ENCODE data around the gene BTD.

The BTD gene

DNA sequence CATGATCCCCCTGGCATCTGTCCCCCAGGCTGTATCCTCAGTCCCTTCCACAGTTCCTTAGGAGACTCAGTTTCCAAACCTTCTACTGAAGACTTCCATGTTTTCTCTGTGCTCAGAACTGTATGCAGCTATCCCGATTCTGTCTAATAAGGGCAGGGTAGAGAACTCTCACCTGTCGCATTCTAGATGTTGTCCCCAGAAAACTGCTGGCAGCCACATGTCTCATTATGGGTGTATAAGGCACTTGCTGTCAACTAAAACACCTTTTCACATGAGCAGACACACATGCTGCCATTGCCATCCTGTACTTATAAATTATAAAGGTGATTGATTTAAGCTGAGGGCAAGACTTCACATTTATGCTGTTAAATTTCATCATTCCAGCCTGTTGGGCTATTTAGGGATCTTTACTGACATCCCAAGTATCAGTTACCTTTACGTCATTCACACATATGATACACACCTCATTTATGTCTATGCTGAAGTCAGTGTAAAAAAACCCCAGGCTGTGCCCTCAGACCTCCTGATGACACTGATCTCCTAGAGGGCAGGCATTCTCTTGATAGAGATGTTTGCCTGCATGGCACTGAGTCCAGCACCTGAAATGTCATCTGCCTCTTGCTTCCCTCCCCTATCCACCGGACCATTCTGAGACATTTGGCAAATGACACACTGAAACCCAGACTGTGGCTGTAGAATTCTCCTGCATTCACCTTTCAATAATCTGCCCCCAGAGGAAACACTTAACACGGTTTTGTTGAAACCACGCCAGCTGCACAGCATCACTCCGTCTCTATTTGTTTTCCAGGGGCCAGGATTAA, 35.8 kb downstream of the BTD start:
- DNase-seq: no peak

DNA sequence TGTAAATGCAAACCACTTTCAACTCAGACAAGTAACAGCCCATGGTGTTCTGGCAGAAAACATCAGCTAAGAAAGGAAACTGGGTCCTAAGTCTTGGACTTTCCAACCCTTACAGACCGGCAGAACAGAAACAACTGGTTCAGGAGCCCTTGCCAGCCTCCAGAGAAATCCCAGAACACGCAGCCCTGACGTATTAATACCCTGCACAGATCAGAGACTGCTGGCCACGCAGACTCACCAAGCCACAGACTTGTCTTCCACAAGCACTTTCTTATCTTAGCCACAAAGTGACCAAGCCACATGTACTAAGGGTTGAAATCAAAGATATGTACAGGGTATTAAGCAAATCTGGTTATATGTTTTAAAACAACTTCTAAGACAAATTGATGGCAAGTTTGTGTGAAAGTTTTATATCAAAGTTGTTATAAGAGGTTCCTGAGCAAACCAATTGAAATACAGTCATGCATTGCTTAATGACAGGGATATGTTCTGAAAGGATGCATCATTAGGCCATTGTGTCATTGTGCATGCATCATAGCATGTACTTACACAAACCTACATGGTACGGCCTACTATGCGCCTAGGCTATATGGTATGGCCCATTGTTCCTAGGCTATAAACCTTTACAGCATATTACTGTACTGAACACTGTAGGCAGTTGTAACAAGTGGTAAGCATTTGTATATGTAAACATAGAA, 36.8 kb downstream of the BTD start:
- DNase-seq: no peak

DNA sequence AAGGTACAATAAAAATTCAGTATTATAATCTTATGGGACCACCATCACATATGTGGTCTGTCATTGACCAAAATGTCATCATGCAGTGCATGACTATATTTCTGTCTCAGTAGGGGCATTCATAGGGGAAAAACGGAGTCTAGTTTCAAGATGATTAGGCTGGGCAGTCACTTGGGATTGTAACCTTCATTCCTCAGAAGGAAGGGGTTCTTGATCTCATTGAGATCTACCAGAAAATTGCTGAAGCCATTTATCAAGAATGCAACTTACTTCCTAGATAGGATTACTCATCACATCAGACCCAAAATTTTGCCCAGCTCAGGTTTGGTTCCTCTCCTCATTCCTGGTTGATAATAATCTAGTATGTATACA, 37.3 kb downstream of the BTD start:
- no peak for DNase-seq

DNA sequence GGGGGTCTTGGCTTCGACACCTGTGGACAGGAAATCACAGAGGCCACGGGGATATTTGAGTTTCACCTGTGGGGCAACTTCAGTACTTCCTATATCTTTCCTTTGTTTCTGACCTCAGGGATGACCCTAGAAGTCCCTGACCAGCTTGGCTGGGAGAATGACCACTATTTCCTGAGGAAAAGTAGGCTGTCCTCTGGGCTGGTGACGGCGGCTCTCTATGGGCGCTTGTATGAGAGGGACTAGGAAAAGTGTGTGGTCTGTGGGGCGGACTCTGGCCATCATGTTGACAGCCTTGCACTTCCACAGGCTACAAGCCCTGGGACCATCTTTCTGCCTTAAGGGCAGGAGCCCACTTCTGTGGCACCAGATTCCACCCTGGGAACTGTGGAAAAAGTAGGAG, 43.7 kb downstream of the BTD start:
- no peak for DNase-seq

DNA sequence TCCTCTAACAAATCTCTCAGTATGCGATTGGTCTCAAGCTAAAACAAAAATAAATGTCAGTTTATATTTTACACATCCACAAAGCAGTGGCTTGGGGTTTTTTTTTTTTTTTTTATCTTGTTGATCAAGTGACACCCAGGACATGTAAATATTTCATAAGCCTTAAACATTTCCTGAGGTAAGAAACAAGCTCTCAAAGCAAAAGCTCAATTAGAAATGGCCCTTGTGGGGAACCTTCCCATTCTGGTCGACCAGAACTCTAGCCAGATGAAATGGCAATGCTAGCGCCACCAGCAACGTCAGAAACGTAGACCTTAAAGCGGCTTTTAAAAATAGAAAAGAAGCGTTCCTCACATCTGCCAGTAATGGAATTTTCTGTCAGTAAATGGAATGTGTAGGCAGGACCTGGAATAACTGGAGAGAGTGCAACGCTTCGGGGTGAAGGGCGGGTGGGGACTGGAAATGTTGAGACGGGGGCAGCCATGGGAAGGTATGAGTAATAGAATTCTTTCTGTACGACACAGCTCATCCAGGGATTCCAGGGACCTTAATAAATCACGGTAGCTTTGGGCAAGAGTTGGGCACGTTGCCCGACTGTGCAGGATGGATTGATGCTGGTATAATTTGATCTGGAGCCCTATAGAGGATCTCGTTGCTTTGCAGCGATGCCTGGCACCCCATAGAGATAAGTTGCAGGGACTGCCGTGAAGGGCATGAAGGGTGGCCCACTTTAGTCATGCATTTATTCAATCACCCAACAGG, 44.4 kb downstream of the BTD start:
- DNase-seq: no peak

DNA sequence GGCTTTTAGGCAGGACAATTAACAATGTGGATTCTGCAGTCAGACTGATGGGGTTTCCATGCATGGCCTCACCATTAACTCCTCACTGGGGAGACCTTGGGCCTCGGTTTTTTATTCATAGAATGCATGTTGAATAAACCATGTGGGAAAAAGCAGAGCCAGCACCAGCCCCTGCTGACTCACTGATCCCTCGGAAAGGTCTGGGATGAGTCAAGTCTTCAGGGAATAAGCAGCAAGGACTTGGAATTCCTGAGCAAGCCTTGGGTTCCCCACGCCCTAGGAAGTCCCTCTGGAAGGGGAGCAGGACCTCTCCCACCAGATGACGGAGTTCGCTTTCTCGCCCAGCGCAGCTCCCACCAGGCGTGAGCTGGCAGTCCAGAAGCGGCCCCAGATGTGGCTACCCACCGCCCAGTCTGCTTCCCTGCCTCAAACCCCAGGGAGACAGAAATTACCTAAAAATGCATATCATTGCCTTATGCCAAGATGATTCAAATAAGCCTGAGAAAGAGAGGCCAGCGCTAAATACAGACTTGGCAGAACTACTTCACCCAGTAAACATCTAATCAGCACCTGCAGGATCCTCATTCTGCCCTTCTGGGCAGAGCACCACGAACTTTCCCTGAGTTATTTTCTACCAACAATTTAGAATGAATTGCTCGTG, 45.4 kb downstream of the BTD start:
- no peak for DNase-seq

DNA sequence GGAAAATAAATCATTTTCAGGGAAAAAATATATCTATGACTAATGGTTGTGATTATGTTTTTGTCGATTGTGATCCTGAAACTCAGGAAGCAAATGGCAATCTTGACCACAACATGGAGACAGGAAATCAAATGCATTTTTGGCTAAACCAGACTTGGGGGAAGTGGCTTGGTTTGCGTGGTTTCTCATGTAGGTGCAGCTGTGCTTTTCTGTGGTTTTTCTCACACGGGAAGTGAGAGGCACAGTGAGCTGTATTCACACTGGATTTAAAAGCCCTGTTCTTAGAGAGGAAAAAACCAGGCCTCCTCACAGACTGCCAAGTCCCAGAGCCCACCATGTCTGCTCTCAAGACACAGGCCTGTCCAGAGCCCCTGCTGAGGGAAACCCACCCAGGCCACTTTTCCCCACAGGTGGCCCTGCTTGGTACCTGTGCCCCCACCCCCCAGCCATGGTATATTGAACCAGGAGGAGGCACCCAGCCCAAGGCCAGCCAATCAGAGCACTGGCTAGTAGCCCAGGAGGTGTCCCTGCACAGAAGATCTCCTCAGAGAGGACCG, 46.1 kb downstream of the BTD start:
- peak; percentile 79 for DNase-seq

DNA sequence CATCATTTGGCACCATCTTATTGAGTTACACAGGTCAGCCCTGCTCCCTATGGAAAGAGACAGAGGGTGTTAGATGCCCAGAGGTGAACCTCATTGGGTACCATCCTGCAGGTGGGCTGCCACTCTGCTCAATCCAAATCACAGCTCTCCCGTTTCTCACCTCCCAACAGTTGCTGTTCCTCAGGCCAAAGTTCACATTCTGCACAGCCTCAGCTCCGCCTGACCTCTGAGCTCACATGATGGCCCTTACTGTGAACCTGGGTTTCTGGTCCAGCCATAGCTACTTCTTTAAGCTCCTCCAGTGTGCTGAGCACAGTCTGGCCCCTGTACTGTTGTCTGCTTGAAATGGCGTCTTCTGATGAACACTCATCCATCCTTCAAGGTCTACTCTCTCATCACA, 47.8 kb downstream of the BTD start:
- DNase-seq: no peak

DNA sequence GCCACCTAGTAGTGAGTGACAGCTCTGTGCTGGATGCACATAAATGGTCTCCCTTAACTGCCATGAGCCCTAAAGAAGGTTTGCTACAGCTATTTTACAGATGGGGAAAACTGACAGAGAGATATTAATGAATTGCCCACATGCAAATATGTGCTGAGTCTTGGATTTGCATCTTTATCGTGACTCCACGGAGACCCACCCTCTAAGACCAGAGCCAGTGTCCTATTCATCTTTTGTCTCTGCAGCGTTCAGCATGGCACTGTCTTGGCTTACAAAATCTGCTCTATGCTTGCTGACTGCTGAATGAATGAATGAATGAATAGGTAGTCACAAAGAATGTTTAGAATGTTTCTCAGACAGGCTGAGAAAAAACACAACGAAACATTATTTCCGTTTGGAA, 48.3 kb downstream of the BTD start:
- DNase-seq: no peak

DNA sequence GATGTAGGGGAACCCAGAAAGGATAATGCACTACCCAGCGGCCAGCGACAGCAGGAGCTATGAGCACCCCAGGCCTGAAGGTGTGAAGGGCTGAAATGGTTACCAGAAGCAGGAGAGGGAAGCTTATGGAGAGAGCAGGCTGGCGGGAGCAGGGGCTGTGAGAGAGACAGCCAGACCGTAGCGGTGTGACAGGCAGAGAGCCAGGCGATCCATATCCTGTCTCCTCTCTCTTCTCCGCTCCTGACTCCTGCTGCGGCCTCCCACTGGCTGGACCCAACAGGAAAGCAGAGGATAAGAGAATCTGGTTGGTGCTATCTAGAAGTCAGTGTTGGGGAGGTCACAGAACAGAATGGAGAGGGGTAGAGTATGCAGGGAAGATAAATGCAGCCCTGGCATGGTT, 49.9 kb downstream of the BTD start:
- DNase-seq: no peak

DNA sequence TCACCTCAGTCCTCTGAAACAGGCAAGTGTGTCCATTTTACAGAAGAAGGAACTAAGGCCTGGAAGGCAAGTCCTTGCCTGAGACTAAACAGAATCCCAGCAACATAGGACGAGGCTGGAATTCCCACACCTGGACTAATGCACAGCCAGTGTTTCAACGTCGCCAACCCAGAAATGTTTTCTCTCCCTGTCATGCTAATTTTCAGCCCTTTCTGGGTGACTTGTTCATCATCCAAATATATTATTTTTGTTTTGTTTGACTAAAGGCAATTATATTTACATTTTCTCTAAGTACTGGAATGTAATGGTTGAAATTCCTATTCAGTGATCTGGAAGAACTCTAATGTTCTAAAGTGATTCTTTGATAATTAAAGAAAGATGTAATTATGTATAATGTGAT, 51.8 kb downstream of the BTD start:
- DNase-seq: no peak

DNA sequence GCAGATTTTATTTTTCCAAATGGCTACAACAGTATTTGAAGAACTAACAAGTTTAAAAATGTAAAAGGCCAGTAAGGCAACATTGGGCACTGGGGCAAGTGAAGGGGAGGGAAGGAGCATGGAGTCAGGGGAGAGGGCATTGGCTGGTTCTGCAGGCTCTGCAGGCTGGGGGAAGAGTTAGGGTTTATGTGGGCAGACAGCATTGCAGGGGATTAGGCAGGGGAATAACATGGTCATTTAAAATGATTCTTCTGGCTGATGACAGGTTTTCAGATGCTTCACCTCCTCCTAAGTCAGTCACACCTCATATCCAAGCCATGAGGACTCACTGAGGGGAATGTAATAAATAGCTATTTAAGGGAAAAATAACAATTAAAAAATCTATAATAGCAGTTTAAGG, 52.6 kb downstream of the BTD start:
- DNase-seq: no peak

DNA sequence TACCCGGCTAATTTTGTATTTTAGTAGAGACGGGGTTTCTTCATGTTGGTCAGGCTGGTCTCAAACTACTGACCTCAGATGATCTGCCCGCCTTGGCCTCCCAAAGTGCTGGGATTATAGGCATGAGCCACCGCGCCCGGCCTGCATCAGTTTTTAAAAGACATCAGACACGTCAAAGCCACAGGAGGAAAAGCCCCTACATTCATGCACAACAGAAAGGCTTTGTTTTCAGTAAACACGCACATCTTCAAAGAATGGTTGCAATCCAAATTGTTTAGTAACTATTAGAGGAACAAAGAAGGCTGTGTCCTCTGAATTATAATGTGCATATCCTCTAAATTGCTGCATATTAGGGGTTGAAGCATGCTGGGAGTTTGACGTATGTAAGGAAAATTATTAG, 53.3 kb downstream of the BTD start:
- no peak for DNase-seq

DNA sequence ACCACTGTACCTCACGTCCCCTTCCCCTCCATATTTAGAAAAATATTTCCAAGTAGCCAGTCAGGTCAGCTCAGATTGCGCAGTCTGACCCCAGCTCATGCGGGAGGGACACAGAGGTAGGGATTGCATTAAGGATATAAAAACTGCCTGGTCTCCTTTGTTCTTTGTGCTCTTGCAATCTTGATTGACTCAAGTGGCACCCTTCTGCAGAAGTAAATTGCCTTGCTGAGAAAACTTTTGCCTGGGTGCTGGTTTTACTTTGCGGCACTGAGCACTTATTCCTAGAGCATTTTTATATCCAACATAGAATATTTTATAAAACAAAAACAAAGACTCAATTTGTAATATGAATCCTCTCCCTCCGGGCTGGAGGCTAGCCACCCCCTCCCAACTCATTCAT, 54.8 kb downstream of the BTD start:
- DNase-seq: no peak

DNA sequence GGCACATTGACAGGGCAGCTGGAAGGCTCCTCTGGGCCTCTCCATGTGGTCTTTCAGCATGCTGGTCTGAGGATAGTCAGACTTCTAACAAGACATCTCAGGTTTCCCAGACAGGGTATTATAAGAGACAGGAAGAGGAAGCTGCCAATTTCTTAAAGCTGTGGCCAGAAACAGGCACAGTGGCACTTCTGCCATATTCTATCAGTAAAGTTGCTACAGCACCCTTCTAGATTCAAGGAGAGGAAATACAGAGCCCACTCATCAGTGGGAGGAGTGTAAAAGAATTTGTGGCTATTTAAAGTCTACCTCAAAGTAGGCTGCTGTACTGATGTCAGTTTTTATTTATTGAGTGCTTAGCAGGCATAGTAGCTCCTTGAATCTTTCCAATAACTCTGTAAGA, 55.5 kb downstream of the BTD start:
- no peak for DNase-seq

DNA sequence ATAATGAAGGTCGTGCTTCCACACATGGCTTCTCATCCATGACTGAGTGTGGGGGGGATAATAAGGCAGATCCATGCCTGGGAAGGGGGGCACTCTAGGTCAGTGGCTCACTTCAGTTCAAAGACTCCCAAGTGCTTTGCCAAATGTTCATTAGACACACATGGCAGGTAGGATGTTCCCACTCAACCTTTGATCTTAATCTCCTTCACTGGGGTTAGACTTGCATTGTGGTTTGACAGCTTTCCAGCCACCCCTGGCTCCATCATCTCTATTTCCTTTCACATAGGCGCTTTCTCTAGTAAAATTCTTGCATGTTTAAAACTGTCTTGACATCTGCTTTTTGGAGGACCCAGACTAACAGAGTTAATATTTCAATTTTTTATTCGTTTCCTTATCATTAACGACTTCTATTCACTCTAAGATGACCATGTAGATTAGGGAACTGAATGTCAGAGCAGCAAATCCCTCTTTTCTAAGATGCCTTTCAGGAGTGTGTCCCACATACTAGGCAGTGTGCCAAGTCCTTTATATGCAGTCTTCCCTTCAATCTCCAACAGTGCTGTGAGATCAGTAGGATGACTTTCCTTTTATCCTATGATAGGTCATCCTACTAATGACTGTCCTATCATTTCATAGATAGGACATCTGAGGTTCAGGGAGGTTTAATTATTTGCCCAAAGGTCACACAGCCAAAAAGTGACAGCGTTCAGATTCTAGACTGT, 57.9 kb downstream of the BTD start:
- DNase-seq: no peak

DNA sequence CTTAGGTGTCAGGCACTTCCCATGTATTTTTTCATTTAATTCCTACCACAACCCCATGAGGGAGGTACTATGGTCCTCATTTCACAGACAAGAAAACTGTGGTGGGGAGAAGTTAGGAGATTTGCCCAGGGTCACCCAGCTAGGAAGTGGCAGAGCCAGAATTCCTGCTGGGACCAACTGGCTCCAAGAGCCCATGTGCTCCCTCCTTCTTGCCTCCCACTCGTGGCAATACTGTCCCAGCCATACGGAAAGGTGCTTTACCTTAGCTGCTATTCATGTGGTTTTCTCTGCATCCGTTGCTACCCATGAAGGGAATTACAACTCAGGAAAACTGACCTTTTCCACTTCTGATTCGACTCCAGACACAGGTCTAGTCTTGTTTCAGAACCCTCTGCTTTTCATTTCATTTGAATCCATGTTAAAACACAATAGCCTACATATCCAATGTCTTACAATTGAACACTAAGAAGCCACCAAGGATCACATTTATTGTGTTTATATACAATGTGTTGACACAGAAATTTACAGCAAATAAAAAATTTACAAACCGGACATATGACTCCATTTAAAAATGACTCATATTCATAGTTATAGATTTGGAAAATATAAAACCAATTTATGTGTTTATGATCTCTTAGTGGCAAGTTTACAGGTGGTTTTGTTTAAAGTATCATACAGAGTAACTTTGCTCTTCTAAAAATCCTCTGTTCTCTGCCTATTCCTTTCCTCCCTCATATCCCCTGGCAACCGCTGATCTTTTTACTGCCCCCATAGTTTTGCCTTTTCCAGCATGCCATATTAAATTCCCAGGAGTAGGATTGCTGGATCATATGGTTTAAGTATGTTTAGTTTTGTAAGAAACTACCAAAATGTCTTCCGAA, 58.8 kb downstream of the BTD start:
- DNase-seq: no peak

DNA sequence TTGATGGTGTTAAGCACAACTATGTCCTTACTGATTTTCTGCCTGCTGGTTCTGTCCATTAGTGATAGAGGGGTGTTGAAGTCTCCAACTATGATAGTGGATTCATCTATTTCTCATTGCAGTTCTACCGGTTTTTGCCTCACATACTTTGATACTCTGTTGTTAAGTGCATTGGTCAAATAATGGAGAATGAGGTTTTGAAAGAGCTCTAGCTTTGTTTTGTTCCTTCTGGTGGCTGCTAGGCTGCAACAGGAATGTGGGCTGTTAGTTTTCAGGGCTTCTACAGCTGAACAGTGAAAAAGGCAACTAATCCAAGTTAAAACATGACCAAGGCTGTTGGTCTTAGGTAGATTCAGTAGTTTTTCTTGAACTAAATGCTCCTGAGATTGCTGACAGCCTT, 62.6 kb downstream of the BTD start:
- DNase-seq: no peak

DNA sequence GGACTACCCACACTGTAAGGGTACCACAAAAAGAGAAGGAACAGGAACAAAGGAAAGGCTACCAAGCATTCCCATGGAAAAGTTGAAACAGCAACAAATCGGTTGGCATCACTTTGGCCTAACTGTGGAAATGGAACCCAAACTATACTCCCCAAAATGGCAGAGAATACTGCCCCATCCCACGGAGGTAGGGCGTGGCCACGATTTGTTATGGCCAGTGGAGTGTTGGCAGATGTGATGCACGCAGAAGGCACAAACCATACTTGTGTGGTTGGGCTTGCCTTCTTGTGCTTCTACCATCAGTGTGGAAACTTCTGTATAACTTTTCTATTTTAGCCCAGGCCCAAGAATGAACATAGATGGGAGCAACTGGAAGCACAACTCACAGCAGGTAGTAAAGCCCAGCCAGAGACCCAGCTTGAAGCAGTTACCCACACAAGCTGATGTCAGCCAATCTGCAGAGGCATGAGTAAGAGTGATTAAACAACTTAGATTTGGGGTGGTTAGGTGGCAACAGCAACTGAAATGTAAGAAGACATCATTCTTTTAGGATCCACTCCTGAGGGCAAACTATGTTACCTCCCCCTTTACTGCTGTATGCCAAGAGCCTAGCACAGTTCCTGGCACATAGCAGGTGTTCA, 64.1 kb downstream of the BTD start:
- no peak for DNase-seq

DNA sequence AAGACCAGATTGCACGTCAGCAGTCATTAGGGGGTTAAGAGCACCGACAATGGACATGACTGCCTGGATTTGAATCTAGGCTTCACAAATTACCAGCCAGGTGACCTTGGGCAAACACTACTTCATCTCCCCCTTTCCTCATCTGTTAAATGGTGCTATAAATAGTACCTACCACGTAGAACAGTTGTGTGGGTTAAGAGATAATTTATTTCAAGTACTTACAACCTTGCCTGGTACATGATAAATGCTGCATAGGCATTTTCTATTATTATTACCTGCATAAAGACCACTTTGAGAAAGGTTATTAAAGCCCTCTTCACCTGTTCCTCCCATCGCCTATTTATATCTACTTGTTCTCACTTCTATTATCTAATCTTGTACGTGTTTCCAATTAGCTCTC, 64.7 kb downstream of the BTD start:
- DNase-seq: no peak

DNA sequence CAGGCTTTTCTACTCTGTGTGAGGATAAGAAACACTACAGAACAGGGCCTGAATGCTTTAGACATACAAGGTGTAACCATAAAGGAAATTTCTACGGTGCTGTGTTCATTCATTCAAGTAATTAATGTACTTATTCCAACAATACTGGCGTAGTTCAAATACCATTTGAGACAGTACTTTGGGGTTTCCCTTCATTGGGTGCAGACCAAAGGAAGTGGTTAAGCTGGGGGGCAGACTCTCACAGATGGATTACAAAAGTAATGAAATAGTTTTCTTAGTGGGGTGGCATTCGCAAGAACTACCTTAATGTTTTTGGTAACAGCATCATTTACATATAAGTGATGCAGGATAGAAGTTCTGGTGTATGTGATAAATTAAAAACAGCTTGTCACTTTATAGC, 65.9 kb downstream of the BTD start:
- peak; percentile 69 for DNase-seq
